K562 (cell line): ENCODE measurements around the gene LIN9. TPM values are rescaled to one million over a fixed set of nuclear protein-coding genes. Genes with fewer than 3 reads are reported as not detected.

Experiments used
- BCOR ChIP-seq: fragments of 450-650 bp; IDR thresholded peaks from 2 replicates; pipeline ENCODE4 v1.6.1; 2016
- CBFA2T3 ChIP-seq: fragments of 450-650 bp; IDR thresholded peaks from 2 replicates; pipeline ENCODE4 v1.6.1; 2017
- FIP1L1 ChIP-seq: fragments of 200-400 bp; formaldehyde crosslinking; IDR thresholded peaks from 2 replicates; pipeline ENCODE4 v1.6.1; 2018; ENCODE audit warnings: mild to moderate bottlenecking, low read depth, low read length; ENCODE audit not compliant: poor library complexity, severe bottlenecking
- HOXB6 ChIP-seq: fragments of 250-450 bp; sonication (Bioruptor Pico); IDR thresholded peaks from 2 replicates; pipeline ENCODE4 v1.5.1; 2022; ENCODE audit warnings: mild to moderate bottlenecking, borderline replicate concordance
- KLF13 ChIP-seq: fragments of 450-650 bp; IDR thresholded peaks from 2 replicates; pipeline ENCODE4 v1.6.1; 2016; ENCODE audit warnings: missing genetic modification characterization, low read depth, mild to moderate bottlenecking, missing compliant biosample characterization, moderate library complexity, borderline replicate concordance
- KLF6 ChIP-seq: fragments of 250-450 bp; sonication (Bioruptor Pico); IDR thresholded peaks from 2 replicates; pipeline ENCODE4 v1.4.0; 2020; ENCODE audit warnings: mild to moderate bottlenecking, moderate library complexity, borderline replicate concordance
- MAFG ChIP-seq: fragments of 450-650 bp; conservative IDR thresholded peaks from 2 replicates; pipeline ENCODE4 v1.6.1; 2016; ENCODE audit warnings: missing genetic modification characterization, missing compliant biosample characterization
- MAZ ChIP-seq, 2 experiments: fragments of 450-650 bp in 1 of 2; sonication (generic) in 1 of 2; formaldehyde crosslinking; IDR thresholded peaks in 1 of 2; conservative IDR thresholded peaks in 1 of 2; 2 replicates each; pipeline versions ENCODE4 v1.4.0 to v1.5.0; 2020; ENCODE audit warnings: mild to moderate bottlenecking in 1 of 2, missing genetic modification reagents in 1 of 2
- MEIS2 ChIP-seq: fragments of 450-650 bp; IDR thresholded peaks from 2 replicates; pipeline ENCODE4 v1.6.1; 2014; ENCODE audit warnings: mild to moderate bottlenecking; ENCODE audit not compliant: partially characterized antibody
- PBX2 ChIP-seq, 2 experiments: IDR thresholded peaks in 1 of 2; conservative IDR thresholded peaks in 1 of 2; 2 replicates each; pipeline ENCODE4 v1.6.1; 2016; ENCODE audit warnings: low read depth in 2 of 2, mild to moderate bottlenecking in 1 of 2, missing compliant biosample characterization in 1 of 2, missing genetic modification characterization in 1 of 2, moderate library complexity in 1 of 2
- POLR2A ChIP-seq: fragments of 450-650 bp; conservative IDR thresholded peaks from 2 replicates; pipeline ENCODE4 v1.6.1; 2016
- RBM25 ChIP-seq: fragments of 200-400 bp; formaldehyde crosslinking; IDR thresholded peaks from 2 replicates; pipeline ENCODE4 v1.6.1; 2018; ENCODE audit warnings: low read length, low read depth, moderate library complexity; ENCODE audit not compliant: severe bottlenecking
- RCOR1 ChIP-seq, 2 experiments: IDR thresholded peaks; 2 replicates each; pipeline ENCODE4 v1.6.1; 2012; ENCODE audit warnings: low read depth in 2 of 2, low read length in 2 of 2, borderline replicate concordance in 1 of 2, improper control_type of control experiment in 1 of 2
- SREBF1 ChIP-seq: fragments of 150-350 bp; IDR thresholded peaks from 2 replicates; pipeline ENCODE4 v1.6.1; 2014; ENCODE audit warnings: antibody characterized with exemption, low read depth, low read length, borderline replicate concordance
- TRIM28 ChIP-seq: fragments of 450-650 bp; IDR thresholded peaks from 2 replicates; pipeline ENCODE4 v1.6.1; 2017
- WHSC1 ChIP-seq: IDR thresholded peaks from one replicate; pipeline ENCODE4 v1.6.1; 2012; ENCODE audit warnings: low read length, control low read depth, inconsistent platforms
- ZFPM2 ChIP-seq: fragments of 250-450 bp; sonication (Bioruptor Pico); IDR thresholded peaks from 2 replicates; pipeline ENCODE4 v1.5.1; 2022; ENCODE audit warnings: mild to moderate bottlenecking
- ZNF124 ChIP-seq: sonication (generic); formaldehyde crosslinking; IDR thresholded peaks from 2 replicates; pipeline ENCODE4 v1.8.1; 2022; ENCODE audit warnings: missing genetic modification reagents
- ZNF282 ChIP-seq: sonication (generic); formaldehyde crosslinking; IDR thresholded peaks from 2 replicates; pipeline ENCODE4 v1.8.1; 2023; ENCODE audit warnings: missing genetic modification reagents
- ZNF384 ChIP-seq: IDR thresholded peaks from 2 replicates; pipeline ENCODE4 v1.6.1; 2012; ENCODE audit warnings: low read depth, low read length, improper control_type of control experiment
- ZNF41 ChIP-seq: fragments of 250-450 bp; sonication (Bioruptor Pico); conservative IDR thresholded peaks from 2 replicates; pipeline ENCODE4 v1.4.0; 2020; ENCODE audit warnings: mild to moderate bottlenecking
- ZNF445 ChIP-seq: fragments of 250-450 bp; sonication (Bioruptor Pico); IDR thresholded peaks from 2 replicates; pipeline ENCODE4 v1.4.0; 2020; ENCODE audit warnings: low read depth, mild to moderate bottlenecking, moderate library complexity
- ZNF609 ChIP-seq: sonication (generic); formaldehyde crosslinking; IDR thresholded peaks from 2 replicates; pipeline ENCODE4 v1.8.1; 2023; ENCODE audit warnings: missing genetic modification reagents, mild to moderate bottlenecking, borderline replicate concordance
- polyA plus RNA-seq, 8 experiments: library from polyadenylated mRNA; depleted of rRNA in 4 of 8; stranded (reverse) in 5 of 8; unstranded in 3 of 8; fragments of >200 nt; fragmentation: Nextera tagmentation in 2 of 8; fragmentation: Illumina TruSeq in 1 of 8; extraction: Ambion mirVana in 2 of 8; extraction: Trizol in 1 of 8; gene quantifications; 2 replicates each; pipeline versions ENCODE4 v1.2.1 to v1.2.3, GENCODE V29; 2011 to 2014; ENCODE audit warnings: inconsistent platforms in 1 of 8, missing spikeins in 1 of 8
- total RNA-seq, 7 experiments: library from RNA; depleted of rRNA in 6 of 7; stranded (reverse); fragments of >200 nt in 6 of 7; fragmentation: Illumina TruSeq in 2 of 7; extraction: Trizol in 2 of 7; gene quantifications; 2 replicates each; pipeline versions ENCODE4 v1.2.1 to v1.2.3, GENCODE V29; 2011 to 2021; ENCODE audit warnings: low replicate concordance in 1 of 7

LIN9 gene
- total and polyA plus RNA-seq, 9 of the 15 experiments (the other 6 are each of a cell fraction or from before 2014, with no cell fraction given) = 18.8 to 33.0 (median 25.5) TPM

- TF ChIP-seq PBX2 (CRISPR knock-in tag; IDR thresholded peaks at IDR 0.05; ENCODE audit: low read depth) = no peak
- peak; percentile 46; the same call in 1 of the 2 replicates for TF ChIP-seq PBX2 (tag; conservative IDR thresholded peaks at IDR 0.05; ENCODE audit: low read depth)
- TF ChIP-seq POLR2A = no peak
- no peak for TF ChIP-seq HOXB6 (CRISPR knock-in tag)
- TF ChIP-seq ZNF609 (CRISPR knock-in tag) = no peak
- TF ChIP-seq TRIM28 = no peak
- TF ChIP-seq MEIS2 = peak; percentile 45
- TF ChIP-seq CBFA2T3 = 0 out of 2 replicates have a peak, but pooled peaks have one; percentile 5
- peak; percentile 47; the same call in 1 of the 2 replicates for TF ChIP-seq BCOR
- TF ChIP-seq ZNF384 = no peak
- no peak for TF ChIP-seq ZNF41 (CRISPR knock-in tag)
- TF ChIP-seq RBM25 = peak; percentile 77
- TF ChIP-seq KLF6 (CRISPR knock-in tag) = no peak
- no peak for TF ChIP-seq ZNF282 (CRISPR knock-in tag)
- TF ChIP-seq MAZ (CRISPR knock-in tag; conservative IDR thresholded peaks at IDR 0.05 in 1 of 2, IDR thresholded peaks at IDR 0.05 in 1 of 2) = no peak
- TF ChIP-seq KLF13 (tag) = no peak
- no peak for TF ChIP-seq FIP1L1
- no peak for TF ChIP-seq WHSC1
- TF ChIP-seq ZNF445 = no peak
- no peak for TF ChIP-seq ZNF124
- TF ChIP-seq SREBF1 = no peak
- no peak for TF ChIP-seq ZFPM2 (CRISPR knock-in tag)
- TF ChIP-seq RCOR1 (IDR thresholded peaks at IDR 0.05; ENCODE audit: borderline replicate concordance in 1 of 2, low read depth in 2 of 2, low read length in 2 of 2) = peak in 1 of 2 experiments; percentile 50; a peak in 1 of 4 replicates
- no peak for TF ChIP-seq MAFG
These were observed 98.3 kb downstream of the LIN9 start (continued) for GRCh38 chr1:226210571-226211176.
